DMS114 treated with DMSO at 0.1 percent for 48 hours (cell line): ENCODE measurements around the gene NFATC1.

Experiments
- DNase-seq: peaks from one replicate; lab custom pipeline; 2025; ENCODE audit not compliant: unreplicated experiment; lab: John Stamatoyannopoulos, UW

NFATC1 gene

DNA sequence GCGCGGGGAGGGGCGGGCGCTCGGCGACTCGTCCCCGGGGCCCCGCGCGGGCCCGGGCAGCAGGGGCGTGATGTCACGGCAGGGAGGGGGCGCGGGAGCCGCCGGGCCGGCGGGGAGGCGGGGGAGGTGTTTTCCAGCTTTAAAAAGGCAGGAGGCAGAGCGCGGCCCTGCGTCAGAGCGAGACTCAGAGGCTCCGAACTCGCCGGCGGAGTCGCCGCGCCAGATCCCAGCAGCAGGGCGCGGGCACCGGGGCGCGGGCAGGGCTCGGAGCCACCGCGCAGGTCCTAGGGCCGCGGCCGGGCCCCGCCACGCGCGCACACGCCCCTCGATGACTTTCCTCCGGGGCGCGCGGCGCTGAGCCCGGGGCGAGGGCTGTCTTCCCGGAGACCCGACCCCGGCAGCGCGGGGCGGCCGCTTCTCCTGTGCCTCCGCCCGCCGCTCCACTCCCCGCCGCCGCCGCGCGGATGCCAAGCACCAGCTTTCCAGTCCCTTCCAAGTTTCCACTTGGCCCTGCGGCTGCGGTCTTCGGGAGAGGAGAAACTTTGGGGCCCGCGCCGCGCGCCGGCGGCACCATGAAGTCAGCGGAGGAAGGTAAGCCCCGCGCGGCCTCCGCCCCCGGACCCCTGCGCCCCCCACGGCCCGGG is at the start of gene NFATC1:
Gene NFATC1 (plus strand): TSS at position 170 of the 644 bp plus-strand sequence. CDS start 295 bp downstream, at position 465.
- no peak for DNase-seq

DNA sequence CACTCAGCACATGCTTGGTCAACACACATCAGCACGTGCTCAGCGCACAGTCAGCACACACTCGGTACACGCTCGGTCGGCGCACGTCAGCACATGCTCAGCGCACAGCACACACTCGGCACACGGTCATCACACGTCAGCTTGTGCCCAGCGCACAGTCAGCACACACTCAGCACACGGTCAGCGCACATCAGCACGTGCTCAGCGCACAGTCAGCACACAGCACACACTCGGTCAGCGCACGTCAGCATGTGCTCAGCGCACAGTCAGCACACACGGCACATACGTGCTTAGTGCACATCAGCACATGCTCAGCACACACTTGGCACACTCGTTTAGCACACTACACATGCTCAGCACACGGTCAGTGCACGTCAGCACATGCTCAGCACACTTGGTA is 49.7 kb upstream of the NFATC1 start:
- DNase-seq, result no peak

DNA sequence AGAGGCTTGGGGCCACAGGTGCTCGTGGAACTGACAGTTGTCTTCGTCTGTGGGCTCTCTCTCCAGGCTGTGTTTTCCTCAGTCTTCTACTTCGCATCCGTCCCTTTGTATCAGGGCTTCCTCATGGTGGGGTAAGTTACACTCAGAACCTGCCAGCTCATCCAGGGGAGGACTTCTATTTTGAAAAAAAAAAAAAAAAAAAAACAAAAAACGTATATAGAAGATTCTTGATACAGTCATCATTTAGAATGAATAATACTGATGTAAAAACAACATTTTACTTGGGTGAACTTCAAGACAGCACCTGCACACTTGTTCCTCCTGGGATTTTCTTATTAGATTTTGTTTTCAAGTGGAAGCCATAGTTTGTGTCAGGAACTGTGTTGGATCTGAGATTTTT is 47.7 kb upstream of the NFATC1 start:
- DNase-seq, result no peak

DNA sequence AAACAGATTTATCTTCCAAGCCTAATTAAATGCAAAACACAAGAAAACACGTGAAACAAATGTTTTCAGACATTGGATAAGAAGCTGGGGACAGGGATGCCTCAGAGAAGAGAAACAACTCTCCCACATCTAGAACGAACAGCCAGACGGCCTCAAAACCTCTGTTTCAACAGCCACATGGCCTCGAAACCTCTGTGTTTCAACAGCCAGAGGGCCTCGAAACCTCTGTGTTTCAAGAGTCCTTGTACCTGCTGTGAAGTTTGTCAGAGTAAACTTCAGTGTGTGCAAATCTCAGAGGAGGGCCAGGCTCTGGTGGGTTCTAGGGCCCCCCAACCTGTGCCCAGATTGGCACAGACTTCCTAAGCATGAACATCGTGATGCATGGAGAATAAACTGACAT is 43.3 kb upstream of the NFATC1 start:
- no peak for DNase-seq

DNA sequence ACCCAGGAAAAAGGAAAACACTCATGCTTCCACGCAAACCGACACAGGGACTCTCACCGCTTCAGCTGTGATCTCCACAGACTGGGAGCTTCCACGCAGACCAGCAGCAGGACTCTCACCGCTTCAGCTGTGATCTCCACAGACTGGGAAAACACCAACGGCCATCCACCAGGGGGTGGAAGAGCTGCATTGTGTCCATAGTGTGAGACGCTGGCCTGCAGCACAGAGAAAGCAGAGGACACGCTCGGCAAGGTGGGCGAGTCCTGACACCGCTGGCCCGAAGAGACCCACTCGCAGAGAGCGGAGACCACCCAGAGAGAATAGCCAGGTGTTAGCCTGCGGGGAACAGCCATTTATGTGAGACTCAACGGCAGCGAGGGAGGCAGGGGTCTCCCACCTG is 42.5 kb upstream of the NFATC1 start:
- no peak for DNase-seq

DNA sequence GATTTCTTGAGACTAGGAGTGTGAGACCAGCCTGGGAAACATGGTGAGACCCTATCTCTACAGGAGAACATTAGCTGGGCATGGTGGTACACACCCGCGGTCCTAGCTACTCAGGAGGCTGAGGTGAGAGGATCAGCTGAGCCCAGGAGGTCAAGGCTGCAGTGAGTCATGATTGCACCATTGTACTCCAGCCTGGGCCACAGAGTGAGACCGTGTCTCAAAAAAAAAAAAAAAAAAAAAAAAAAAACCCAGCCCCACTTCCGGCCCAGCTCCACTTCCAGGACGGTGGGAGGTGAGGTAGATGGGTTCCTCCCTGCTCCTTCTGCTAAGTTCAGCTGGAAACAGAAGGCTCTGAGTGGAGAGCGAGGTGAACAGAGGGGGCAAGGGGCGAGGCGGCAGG is 41.4 kb upstream of the NFATC1 start:
- no peak for DNase-seq

DNA sequence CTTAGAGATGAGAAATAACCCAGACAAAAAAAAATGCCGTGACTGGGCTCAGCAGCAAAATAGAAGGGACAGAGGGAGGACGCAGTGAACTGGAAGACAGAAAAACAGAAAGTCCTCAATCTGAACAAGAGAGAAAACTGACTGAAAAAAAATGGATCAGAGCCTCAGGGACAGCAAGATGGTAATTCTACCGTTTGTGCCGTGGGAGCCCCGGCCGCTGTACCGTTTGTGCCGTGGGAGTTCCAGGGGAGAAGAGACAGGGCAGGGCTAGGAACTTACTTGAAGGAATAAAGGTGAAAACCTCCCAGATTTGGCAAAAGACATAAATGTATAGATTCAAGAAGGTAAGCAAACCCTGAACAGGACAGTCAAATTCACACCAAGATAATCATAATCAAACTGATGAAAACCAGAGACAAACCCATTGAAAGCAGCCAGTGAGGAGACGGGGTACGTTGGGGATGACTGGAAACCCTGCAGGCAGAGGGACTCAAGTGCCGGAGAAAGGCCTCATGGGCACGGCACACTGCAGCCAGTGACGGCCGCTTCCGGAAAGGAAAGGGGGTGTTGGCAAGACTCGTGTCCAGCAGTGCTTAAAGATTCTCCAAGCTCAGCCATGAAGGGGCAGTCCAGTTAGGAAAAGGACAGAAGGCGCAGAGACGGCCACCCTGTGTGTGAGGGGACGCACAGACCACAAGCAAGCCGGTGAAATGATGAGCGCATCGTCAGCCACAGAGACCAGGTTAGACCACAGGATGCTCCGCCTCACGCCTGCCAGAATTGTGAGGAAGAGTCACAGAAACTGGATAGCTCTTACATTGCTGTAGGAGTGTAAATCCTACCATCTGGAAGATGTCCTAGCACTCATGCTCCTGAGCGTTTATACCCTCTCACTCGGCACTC is 40.0 kb upstream of the NFATC1 start:
- no peak for DNase-seq

DNA sequence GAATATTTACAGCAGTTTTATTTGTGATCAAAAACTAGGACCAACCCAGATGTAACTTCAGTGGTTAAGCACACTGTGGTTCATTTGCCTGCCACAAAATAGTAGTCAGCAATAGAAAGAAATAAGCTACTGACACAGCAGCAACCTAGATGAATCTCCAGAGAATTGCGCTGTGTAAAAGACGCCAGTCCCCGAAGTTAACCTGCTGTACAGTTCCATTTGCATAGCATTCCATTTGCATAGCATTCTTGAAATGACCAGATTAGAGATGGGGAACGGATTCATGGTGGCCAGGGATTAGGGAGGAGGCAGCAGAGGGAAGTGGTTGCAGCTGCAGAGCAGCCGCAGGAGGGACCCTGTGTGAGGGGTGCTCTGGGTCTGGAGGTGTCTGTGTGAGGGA is 39.3 kb upstream of the NFATC1 start:
- no peak for DNase-seq

DNA sequence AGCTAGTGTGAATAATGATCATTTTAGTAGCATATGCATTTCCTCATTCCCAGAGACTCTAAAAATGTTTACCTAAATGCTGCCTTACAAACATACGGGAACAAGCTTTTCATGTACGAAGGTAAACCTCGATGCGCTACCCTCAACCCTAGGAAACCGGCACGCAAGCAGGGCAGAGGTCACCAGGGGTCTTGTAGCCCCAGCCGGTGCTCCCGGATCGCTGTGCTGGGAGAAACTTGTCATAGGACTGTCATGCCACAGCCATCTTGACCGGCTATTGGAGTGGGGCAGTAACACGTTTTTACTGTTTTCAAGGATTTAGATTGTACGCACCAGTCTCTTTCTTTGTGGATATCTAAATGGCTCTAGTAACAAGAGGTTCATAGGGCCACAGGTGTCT is 34.8 kb upstream of the NFATC1 start:
- DNase-seq, result no peak

DNA sequence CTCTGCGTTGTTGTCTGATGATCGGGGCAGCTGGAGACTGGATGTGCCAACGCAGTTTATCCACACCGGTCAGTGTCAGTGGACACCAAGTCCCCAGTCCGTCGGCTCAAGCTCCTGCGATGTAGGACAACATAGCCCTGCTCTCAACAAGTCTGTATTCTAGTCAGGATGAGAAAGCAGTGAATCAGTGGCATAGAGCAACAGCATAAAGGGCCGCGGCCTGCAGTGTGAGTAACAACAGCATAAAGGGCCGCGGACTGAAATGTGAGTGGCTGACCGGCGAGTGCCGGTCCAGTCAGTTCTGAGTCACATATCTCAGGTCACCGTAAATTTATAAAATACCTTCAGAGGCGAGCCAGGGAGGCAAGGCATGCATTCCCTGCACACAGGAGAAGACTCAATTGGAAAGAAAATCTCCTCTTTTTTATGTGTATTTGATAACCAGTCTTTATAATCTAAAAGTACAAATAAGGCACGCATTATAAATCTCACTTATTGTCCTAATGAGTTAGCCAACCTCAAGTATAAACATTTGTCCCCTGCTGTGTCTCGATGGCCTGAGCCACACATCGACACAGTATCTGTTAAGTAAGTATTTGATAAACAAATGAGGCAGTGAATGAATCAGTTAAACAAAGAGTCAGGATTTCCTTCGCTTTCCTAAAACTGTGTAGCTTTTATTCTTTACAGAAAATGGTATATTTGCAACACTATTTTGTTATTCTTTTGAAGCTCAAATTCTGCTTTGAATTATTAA is 33.8 kb upstream of the NFATC1 start:
- no peak for DNase-seq

DNA sequence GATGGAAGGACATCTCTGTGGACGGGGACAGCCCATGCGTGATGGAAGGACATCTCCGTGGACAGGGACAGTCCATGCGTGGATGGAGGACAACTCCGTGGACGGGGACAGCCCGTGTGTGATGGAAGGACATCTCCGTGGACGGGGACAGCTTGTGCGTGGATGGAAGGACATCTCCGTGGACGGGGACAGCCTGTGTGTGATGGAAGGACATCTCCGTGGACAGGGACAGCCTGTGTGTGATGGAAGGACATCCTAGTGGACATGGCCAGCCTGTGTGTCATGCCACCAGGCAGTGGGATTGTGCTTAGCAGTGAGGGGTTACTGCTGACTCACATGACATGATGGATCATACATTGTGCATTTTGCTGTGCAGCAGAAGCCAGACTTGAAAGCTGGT is 30.0 kb upstream of the NFATC1 start:
- DNase-seq, result no peak

DNA sequence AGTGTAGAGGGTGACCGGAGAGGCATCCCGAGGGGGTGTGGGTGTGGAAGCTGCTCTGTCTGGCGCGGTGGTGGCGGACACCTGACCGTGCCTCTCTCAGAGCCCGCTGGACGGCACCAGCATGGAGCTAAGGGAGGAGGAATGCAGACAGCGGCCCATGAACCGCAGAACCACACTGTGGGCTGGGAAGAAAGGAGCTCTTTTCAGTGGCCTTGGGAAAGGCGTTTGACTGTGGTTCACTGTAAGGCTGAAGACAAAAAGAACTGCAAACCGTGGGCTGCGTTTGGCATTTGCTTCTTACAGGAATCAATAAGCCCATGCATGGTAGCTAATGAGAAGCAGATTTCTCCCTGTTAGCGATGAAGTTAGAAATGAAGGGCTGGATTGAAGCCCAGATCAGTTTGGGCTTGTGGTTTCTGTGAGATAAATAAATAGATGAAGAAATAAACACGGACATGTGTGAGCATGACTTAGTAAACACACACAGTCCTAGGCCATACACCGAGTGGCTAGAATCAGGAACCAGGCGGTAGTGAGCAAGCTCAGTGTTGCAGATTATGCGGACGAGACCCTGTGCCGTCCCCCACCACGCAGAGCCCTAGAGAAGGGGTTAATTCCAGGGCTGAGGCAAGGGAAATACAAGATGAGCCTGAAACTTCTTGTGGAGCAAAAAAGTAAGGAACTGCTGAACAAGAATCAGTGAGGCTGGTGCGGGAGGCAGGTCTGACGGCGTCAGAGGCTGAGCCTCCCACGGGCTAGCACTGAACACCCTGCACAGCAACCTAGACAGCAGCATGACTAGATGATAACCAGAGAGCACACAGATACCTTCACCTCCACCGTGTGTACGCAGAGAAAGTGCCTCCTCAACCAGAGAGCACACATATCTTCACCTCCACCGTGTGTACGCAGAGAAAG is 29.3 kb upstream of the NFATC1 start:
- no peak for DNase-seq

DNA sequence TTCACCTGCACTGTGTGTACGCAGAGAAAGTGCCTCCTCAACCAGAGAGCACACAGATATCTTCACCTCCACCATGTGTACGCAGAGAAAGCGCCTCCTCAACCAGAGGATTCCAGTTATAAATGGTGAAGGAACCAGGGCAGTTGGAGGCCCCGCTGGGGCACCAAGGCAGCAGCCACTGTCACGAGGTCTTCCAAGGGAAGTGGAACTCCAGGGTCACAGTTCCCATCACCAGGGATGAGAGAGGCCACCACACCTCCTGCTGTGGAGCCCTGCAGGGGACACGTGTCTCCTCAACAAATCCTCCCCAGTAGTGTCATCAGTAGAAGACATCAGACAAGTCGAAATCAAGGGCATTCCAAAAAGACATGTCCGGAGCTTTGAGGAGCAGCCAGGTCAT is 28.2 kb upstream of the NFATC1 start:
- DNase-seq, result no peak

DNA sequence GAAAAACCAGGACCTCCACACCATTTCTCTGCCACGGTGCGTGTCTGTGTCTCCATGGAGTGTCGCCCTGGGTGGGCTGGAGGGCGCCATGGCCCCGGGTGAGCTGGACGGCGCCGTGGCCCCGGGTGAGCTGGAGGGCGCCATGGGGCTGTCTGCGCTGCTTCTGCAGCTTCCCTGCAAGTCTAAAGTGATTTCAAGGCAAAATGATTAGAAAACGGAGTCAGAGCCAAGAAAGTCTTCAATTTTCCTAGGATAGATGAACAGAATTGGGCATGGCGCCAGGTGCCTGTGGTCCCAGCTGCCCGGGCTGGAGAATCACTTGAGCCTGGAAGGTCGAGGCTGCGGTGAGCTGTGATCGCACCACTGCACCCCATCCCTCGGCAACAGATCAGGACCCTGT is 27.7 kb upstream of the NFATC1 start:
- no peak for DNase-seq

DNA sequence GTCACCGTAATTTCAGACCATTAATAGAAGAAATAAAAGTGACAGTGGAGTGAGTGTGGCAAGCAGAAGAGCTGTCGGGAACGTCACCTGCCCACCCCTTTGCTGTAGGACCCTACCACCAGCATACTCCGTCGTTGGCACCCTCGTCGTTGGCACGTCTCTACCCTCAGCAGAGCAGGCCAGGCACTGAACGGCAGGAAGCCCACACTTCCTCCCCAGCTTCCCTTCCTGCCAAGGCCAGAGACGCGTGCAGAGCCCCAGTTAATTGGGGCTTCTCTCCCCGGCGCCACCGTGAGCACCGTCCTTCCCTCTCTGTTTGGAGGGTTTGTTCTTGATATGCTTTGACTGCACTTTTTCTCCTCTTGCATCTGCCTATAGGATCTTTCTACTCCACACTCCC is 27.0 kb upstream of the NFATC1 start:
- no peak for DNase-seq

DNA sequence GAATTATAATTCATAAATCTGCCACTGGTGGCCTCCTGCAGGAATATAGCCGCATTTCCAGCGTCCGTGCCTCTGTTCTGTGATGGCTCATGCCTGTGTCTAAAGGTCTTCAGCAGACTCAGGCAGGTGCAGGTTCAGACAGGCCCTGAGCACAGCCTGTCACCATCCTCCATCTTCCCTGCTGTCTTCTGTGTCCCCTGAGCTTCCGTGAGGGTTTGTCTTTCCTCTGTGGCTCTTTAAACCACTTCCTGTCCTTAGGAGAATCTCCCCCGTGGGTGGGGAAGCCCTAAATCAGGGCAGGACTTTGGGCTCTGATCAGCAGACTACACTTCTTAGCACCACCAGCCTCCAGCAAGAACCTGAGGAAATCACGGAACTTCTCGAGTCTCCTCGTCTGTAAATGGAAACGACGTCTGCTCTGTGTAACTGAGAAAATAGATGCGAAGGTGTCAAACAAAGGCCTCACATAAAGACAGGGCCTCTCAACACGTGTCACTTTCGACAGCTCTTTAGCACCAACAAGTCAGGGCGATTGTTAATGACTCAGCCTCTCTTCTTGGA is 24.1 kb upstream of the NFATC1 start:
- no peak for DNase-seq

DNA sequence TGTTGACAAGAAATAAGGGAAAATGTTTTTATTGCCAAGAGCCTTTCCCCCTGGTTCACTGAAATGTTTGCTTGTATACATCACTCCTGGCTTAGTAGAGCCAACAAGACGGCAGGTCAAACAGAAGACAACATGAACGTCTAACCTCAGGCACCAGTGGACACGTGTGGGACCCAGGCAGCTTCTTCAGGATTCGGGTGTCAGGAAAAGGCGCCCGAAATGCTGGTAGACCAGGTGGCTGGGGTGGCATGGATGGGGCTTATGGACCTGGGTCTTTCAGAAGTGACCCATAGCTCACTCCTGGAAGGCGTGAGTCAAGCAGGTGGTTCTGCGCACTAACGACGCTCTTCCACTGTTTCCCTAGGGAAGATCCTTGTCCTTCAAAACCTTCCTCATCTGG is 23.3 kb upstream of the NFATC1 start:
- no peak for DNase-seq

DNA sequence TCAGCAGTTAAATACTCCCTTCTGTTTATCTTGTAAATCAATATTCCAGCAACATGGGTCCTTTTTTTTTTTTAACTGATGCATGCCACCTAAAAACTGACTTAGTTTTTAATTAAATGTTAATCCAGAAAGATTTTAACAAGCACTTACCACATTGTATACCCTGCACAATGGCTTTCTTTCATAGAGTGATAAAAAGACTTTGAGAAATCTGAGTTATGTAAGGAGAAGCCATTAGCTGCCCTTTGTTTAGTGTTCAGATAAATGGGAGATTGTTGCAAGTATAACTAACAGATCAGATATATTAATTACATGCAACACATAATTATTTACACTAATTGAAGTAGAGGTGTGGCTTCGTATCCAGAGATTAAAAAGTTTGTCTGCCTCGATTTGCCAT is 22.7 kb upstream of the NFATC1 start:
- DNase-seq, result no peak

DNA sequence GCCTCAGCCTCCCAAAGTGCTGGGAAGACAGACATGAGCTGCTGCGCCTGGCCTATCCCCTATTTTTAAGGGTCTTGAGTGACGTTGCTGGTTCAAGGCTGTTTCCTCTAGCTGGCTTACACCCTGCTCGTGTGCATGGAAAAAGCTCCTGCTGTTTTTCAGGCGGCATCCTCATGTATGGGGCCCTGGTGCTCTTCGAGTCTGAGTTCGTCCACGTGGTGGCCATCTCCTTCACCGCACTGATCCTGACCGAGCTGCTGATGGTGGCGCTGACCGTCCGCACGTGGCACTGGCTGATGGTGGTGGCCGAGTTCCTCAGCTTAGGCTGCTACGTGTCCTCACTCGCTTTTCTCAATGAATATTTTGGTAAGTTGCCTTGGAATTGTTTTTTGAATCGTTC is 22.0 kb upstream of the NFATC1 start:
- no peak for DNase-seq

DNA sequence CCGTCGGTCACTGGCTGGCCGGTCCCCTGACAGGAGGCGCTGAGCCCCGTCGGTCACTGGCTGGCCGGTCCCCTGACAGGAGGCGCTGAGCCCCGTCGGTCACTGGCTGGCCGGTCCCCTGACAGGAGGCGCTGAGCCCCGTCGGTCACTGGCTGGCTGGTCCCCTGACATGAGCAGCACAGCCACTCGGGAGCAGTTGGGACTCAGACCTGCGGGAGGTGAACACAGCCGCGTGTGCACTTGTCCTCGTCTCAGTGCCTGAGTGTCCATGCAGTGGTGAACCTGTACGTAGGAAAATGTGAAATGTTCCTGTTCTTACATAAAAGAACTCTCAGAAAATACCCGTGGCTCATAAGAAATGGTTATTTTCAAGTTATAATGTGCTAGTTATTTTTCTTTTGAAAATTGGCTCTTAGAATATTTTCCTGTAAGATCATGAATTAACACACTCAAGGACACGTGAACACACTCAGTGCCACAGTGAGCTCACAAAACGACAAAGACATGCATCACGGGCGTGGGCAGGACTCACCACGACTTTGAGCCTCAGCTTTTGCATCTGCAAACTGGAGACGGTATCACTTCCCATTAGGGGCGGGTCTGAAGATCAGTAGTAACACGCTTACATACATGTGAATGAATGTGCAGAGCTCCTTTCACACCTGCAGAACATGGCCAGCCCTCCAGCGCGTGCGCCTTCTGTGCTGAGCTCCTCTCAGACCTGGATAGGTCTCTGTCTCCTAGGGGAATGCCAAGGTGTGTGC is 21.1 kb upstream of the NFATC1 start:
- no peak for DNase-seq
